ENCODE measurements around the gene SYTL1. TPM values are rescaled to one million over a fixed set of nuclear protein-coding genes. Genes with fewer than 3 reads are reported as not detected.

The SYTL1 gene
- total and polyA plus RNA-seq, 9 of the 15 experiments (the other 6 are each of a cell fraction or from before 2014, with no cell fraction given) = 0.04 to 9.3 (median 1.7) TPM

DNA sequence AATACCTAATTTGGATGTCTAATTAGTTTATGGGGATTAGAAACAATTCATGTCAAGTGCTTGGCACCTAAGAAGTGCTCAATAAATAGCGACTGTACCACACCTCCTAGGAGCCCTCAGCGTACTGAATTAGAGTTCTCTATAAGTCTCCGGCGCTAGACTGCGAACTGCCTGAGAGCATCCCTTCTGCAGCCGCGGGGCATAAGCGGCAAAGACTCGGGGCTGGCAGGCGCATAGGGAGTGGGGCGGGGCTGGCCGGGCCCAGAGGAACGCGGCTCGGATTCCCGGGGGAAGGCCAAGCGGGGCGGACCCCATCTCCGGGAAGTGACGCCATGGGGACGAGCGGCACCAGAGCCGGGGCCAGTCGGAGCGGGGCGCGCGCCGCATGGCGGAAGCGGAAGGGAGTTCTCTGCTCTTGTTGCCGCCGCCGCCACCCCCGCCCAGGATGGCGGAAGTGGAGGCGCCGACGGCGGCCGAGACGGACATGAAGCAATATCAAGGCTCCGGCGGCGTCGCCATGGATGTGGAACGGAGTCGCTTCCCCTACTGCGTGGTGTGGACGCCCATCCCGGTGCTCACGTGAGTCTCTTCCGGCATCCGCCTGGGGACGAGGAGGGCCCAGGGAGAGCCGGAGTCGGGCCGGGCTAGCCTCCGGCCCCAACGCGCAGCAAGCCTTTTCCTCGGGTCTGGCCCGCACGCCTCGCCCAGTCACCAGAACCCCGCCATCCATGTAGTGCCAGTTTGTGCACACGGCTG is 19.8 kb upstream of the SYTL1 start, which contains the start of gene TMEM222 (continued):
- 0 out of 2 replicates have a peak, but pooled peaks have one; percentile 84 for TF ChIP-seq SRSF3 (IDR thresholded peaks at IDR 0.05; ENCODE audit: insufficient read depth, low read length)
- peak; percentile 86; the same call in 1 of the 2 replicates for TF ChIP-seq ZBTB1 (CRISPR knock-in tag; IDR thresholded peaks at IDR 0.05; ENCODE audit: borderline replicate concordance, low read depth)
- no peak for TF ChIP-seq ZNF23 (CRISPR knock-in tag; IDR thresholded peaks at IDR 0.05)
- no peak for TF ChIP-seq ZNF79 (CRISPR knock-in tag; IDR thresholded peaks at IDR 0.05; ENCODE audit: low read depth)
- no peak for TF ChIP-seq CCAR2 (IDR thresholded peaks at IDR 0.05; ENCODE audit: low read depth, low read length)
- TF ChIP-seq, protein P1, sequence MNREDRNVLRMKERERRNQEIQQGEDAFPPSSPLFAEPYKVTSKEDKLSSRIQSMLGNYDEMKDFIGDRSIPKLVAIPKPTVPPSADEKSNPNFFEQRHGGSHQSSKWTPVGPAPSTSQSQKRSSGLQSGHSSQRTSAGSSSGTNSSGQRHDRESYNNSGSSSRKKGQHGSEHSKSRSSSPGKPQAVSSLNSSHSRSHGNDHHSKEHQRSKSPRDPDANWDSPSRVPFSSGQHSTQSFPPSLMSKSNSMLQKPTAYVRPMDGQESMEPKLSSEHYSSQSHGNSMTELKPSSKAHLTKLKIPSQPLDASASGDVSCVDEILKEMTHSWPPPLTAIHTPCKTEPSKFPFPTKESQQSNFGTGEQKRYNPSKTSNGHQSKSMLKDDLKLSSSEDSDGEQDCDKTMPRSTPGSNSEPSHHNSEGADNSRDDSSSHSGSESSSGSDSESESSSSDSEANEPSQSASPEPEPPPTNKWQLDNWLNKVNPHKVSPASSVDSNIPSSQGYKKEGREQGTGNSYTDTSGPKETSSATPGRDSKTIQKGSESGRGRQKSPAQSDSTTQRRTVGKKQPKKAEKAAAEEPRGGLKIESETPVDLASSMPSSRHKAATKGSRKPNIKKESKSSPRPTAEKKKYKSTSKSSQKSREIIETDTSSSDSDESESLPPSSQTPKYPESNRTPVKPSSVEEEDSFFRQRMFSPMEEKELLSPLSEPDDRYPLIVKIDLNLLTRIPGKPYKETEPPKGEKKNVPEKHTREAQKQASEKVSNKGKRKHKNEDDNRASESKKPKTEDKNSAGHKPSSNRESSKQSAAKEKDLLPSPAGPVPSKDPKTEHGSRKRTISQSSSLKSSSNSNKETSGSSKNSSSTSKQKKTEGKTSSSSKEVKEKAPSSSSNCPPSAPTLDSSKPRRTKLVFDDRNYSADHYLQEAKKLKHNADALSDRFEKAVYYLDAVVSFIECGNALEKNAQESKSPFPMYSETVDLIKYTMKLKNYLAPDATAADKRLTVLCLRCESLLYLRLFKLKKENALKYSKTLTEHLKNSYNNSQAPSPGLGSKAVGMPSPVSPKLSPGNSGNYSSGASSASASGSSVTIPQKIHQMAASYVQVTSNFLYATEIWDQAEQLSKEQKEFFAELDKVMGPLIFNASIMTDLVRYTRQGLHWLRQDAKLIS (CRISPR knock-in tag; IDR thresholded peaks at IDR 0.05) = peak; percentile 94
- TF ChIP-seq, protein P2, sequence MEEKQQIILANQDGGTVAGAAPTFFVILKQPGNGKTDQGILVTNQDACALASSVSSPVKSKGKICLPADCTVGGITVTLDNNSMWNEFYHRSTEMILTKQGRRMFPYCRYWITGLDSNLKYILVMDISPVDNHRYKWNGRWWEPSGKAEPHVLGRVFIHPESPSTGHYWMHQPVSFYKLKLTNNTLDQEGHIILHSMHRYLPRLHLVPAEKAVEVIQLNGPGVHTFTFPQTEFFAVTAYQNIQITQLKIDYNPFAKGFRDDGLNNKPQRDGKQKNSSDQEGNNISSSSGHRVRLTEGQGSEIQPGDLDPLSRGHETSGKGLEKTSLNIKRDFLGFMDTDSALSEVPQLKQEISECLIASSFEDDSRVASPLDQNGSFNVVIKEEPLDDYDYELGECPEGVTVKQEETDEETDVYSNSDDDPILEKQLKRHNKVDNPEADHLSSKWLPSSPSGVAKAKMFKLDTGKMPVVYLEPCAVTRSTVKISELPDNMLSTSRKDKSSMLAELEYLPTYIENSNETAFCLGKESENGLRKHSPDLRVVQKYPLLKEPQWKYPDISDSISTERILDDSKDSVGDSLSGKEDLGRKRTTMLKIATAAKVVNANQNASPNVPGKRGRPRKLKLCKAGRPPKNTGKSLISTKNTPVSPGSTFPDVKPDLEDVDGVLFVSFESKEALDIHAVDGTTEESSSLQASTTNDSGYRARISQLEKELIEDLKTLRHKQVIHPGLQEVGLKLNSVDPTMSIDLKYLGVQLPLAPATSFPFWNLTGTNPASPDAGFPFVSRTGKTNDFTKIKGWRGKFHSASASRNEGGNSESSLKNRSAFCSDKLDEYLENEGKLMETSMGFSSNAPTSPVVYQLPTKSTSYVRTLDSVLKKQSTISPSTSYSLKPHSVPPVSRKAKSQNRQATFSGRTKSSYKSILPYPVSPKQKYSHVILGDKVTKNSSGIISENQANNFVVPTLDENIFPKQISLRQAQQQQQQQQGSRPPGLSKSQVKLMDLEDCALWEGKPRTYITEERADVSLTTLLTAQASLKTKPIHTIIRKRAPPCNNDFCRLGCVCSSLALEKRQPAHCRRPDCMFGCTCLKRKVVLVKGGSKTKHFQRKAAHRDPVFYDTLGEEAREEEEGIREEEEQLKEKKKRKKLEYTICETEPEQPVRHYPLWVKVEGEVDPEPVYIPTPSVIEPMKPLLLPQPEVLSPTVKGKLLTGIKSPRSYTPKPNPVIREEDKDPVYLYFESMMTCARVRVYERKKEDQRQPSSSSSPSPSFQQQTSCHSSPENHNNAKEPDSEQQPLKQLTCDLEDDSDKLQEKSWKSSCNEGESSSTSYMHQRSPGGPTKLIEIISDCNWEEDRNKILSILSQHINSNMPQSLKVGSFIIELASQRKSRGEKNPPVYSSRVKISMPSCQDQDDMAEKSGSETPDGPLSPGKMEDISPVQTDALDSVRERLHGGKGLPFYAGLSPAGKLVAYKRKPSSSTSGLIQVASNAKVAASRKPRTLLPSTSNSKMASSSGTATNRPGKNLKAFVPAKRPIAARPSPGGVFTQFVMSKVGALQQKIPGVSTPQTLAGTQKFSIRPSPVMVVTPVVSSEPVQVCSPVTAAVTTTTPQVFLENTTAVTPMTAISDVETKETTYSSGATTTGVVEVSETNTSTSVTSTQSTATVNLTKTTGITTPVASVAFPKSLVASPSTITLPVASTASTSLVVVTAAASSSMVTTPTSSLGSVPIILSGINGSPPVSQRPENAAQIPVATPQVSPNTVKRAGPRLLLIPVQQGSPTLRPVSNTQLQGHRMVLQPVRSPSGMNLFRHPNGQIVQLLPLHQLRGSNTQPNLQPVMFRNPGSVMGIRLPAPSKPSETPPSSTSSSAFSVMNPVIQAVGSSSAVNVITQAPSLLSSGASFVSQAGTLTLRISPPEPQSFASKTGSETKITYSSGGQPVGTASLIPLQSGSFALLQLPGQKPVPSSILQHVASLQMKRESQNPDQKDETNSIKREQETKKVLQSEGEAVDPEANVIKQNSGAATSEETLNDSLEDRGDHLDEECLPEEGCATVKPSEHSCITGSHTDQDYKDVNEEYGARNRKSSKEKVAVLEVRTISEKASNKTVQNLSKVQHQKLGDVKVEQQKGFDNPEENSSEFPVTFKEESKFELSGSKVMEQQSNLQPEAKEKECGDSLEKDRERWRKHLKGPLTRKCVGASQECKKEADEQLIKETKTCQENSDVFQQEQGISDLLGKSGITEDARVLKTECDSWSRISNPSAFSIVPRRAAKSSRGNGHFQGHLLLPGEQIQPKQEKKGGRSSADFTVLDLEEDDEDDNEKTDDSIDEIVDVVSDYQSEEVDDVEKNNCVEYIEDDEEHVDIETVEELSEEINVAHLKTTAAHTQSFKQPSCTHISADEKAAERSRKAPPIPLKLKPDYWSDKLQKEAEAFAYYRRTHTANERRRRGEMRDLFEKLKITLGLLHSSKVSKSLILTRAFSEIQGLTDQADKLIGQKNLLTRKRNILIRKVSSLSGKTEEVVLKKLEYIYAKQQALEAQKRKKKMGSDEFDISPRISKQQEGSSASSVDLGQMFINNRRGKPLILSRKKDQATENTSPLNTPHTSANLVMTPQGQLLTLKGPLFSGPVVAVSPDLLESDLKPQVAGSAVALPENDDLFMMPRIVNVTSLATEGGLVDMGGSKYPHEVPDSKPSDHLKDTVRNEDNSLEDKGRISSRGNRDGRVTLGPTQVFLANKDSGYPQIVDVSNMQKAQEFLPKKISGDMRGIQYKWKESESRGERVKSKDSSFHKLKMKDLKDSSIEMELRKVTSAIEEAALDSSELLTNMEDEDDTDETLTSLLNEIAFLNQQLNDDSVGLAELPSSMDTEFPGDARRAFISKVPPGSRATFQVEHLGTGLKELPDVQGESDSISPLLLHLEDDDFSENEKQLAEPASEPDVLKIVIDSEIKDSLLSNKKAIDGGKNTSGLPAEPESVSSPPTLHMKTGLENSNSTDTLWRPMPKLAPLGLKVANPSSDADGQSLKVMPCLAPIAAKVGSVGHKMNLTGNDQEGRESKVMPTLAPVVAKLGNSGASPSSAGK (IDR thresholded peaks at IDR 0.05) = no peak
- TF ChIP-seq RFX7 (CRISPR knock-in tag; IDR thresholded peaks at IDR 0.05) = no peak
- TF ChIP-seq MTA3 (IDR thresholded peaks at IDR 0.05; ENCODE audit: borderline replicate concordance) = peak; percentile 97
- TF ChIP-seq ZC3H11A (IDR thresholded peaks at IDR 0.05; ENCODE audit: low read depth, low read length) = peak; percentile 88
- peak; percentile 80; the same call in 1 of the 2 replicates for TF ChIP-seq MYNN (IDR thresholded peaks at IDR 0.05)
- no peak for TF ChIP-seq MYNN (CRISPR knock-in tag; IDR thresholded peaks at IDR 0.05)
- peak; percentile 53; the same call in 1 of the 2 replicates for TF ChIP-seq ATF1 (CRISPR knock-in tag; IDR thresholded peaks at IDR 0.05)
- TF ChIP-seq ATF1 (tag; IDR thresholded peaks at IDR 0.05) = peak; percentile 98

All from K562 (cell line).